Measurements from ENCODE around the gene ARHGAP45.

DNA sequence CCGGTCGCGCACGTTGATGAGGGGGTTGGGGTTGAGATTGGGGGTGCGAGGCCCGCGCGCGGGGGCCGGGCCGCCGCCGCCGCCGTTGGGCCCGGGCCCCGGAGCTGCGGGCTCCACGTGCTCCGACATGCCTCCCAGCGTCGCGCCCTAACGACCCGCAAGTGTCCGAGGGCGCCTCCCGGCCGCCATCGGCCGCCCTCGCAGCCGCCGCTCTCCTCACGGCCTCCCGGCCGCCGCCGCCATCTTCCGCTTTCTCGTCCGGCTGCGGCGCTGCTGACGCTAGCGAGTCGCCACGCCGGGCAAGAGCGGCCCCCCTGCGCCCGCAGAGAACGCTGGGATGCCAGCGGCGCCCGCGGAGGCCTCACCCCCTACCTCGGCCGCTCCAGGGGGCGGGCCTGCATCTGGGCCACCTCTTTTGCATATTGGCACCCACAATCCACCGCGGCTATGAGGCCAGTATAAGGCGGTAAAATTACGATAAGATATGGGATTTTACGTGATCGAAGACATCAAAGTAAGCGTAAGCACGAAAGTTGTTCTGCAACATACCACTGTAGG, 46.0 kb upstream of the ARHGAP45 start, which contains the start of gene TMEM259:
- TF ChIP-seq, protein P1, sequence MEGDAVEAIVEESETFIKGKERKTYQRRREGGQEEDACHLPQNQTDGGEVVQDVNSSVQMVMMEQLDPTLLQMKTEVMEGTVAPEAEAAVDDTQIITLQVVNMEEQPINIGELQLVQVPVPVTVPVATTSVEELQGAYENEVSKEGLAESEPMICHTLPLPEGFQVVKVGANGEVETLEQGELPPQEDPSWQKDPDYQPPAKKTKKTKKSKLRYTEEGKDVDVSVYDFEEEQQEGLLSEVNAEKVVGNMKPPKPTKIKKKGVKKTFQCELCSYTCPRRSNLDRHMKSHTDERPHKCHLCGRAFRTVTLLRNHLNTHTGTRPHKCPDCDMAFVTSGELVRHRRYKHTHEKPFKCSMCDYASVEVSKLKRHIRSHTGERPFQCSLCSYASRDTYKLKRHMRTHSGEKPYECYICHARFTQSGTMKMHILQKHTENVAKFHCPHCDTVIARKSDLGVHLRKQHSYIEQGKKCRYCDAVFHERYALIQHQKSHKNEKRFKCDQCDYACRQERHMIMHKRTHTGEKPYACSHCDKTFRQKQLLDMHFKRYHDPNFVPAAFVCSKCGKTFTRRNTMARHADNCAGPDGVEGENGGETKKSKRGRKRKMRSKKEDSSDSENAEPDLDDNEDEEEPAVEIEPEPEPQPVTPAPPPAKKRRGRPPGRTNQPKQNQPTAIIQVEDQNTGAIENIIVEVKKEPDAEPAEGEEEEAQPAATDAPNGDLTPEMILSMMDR (IDR thresholded peaks at IDR 0.05; ENCODE audit: insufficient read depth, low read depth, low read length), result no peak
- no peak for TF ChIP-seq EZH2 (IDR thresholded peaks at IDR 0.05; ENCODE audit: insufficient read depth, low read length)

Data from astrocyte (in vitro differentiated cells and primary cell).